Measurements from ENCODE around the gene DEFB129.
"Not testable (repeated sequence)": the region's sequence is repeated elsewhere in the genome, so short reads cannot be mapped to it uniquely, and the experiment has no call there.

Gene DEFB129

DNA sequence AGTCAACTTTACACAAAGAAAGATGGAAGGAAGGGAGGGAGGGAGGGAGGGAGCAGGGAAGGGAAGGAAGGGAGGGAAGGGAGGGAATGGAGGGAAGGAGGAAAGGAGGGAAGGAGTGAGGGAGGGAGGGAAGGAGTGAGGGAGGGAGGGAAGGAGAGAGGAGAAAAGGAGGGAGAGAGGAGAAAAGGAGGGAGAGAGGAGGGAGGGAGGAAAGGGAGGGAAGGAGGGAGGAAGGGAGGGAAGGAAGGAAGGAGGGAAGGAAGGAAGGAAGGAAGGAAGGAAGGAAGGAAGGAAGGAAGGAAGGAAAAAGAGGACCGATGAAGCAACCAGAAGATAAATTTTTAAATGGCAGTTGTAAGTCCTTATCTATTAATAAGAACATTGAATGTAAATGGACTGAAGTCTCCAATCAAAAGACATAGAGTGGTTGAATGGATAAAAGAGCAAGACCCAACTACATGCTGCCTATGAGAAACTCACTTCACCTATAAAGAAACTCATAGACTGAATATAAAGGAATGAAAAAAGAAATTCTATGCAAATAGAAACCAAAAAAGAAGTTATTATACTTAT, 5.7 kb upstream of the DEFB129 start:
- DNase-seq (ENCODE audit: low spot score) = no peak
- TF ChIP-seq, protein P1, sequence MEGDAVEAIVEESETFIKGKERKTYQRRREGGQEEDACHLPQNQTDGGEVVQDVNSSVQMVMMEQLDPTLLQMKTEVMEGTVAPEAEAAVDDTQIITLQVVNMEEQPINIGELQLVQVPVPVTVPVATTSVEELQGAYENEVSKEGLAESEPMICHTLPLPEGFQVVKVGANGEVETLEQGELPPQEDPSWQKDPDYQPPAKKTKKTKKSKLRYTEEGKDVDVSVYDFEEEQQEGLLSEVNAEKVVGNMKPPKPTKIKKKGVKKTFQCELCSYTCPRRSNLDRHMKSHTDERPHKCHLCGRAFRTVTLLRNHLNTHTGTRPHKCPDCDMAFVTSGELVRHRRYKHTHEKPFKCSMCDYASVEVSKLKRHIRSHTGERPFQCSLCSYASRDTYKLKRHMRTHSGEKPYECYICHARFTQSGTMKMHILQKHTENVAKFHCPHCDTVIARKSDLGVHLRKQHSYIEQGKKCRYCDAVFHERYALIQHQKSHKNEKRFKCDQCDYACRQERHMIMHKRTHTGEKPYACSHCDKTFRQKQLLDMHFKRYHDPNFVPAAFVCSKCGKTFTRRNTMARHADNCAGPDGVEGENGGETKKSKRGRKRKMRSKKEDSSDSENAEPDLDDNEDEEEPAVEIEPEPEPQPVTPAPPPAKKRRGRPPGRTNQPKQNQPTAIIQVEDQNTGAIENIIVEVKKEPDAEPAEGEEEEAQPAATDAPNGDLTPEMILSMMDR (IDR thresholded peaks at IDR 0.05; ENCODE audit: borderline replicate concordance, control extremely low read depth, extremely low read depth, insufficient read depth, missing control alignments) = no peak
- in situ Hi-C loops (cut with MboI; ENCODE audit: low sequenced_read_pairs, unreplicated experiment) = no loop called here

GRCh38 chr20:225879-226278, 1.2 kb upstream of the DEFB129 start:
- DNase-seq (ENCODE audit: low spot score); in situ Hi-C loops (cut with MboI; ENCODE audit: low sequenced_read_pairs, unreplicated experiment): not testable (repeated sequence)

DNA sequence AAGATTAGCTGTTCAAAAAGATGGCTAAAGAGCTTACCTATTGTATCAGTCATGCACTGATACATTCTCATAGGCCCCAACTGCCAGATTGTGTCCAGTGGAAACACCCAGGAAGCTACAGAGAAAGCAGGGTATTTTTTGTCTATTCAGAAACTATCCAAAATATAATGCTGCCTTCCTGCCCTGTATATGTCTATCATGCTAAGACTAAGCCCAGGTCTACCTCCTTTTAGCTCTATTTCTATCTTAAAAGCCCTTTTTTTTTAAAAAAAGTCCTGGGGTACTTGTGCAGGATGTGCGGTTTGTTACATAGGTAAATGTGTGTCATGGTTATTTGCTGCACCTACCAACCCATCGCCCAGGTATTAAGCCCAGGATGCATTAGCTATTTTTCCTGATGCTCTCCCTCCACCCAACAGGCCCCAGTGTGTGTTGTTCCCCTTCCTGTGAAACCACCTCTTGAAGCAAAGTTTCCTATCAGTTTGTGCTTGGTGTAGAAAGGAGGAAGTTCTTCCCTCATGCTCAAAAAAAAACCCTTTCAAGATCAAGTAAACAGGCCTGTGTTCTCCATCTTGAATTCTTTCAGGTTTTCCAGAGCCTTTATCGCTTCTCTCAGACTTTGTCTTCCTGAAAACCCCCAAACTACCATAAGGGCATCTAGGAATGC, 514 bp downstream of the DEFB129 start:
- TF ChIP-seq, protein P1 (IDR thresholded peaks at IDR 0.05; ENCODE audit: borderline replicate concordance, control extremely low read depth, extremely low read depth, insufficient read depth, missing control alignments) = no peak
- in situ Hi-C loops (cut with MboI; ENCODE audit: low sequenced_read_pairs, unreplicated experiment) = no loop called here
- no peak for DNase-seq (ENCODE audit: low spot score)

DNA sequence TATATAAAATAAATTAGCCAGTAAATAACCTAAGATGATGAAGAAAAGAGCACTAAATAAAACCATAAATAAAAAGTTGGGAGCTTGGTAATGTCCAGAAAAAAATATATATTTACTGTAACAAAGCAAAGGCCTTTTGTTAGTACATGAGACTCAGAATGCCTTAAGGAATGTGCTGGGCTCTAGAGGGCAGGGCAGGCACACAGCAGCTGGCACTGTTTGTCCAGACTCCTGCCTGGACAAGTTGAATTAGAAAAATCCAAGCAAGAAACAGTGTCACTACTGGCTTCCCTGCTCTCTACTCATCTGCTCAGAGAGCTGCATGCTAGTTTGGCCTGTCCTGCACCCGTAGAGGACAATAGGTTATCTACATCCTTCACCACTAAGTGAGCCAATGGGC, 8.8 kb downstream of the DEFB129 start:
- in situ Hi-C loops (cut with MboI; ENCODE audit: low sequenced_read_pairs, unreplicated experiment) = no loop called here

DNA sequence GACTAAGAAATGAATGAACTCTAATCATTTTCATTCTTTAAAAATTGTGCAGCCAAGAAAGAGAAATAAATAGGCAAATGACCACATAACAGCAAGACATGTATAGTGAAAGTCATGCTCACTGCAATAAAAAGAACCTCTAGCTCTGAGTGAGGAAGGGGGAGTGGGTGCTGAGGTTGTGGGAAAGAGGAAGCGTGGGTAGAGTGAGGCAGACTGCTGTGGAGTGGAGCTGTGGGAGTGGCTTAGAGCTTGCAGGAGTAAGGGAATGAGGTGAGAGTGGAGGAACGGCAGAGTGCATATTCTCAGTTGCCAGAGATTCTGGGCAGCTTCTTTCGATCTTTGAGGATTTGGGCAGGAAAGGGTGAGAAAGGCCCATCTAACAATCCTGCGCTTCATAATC, 10.4 kb downstream of the DEFB129 start:
- in situ Hi-C loops (cut with MboI; ENCODE audit: low sequenced_read_pairs, unreplicated experiment) = no loop called here
- peak; percentile 27 for DNase-seq (ENCODE audit: low spot score)
- TF ChIP-seq, protein P1 (IDR thresholded peaks at IDR 0.05; ENCODE audit: borderline replicate concordance, control extremely low read depth, extremely low read depth, insufficient read depth, missing control alignments) = no peak

More for the DNA sequence above, 8.8 kb downstream of the DEFB129 start:
- TF ChIP-seq, protein P1 (IDR thresholded peaks at IDR 0.05; ENCODE audit: borderline replicate concordance, control extremely low read depth, extremely low read depth, insufficient read depth, missing control alignments) = no peak
- no peak for DNase-seq (ENCODE audit: low spot score)

GRCh38 chr20:237929-238328, 10.9 kb downstream of the DEFB129 start:
- in situ Hi-C loops (cut with MboI; ENCODE audit: low sequenced_read_pairs, unreplicated experiment) = no loop called here
- DNase-seq (ENCODE audit: low spot score) = no peak
- TF ChIP-seq, protein P1 (IDR thresholded peaks at IDR 0.05; ENCODE audit: borderline replicate concordance, control extremely low read depth, extremely low read depth, insufficient read depth, missing control alignments) = no peak

GRCh38 chr20:242905-243304, 15.8 kb downstream of the DEFB129 start:
- DNase-seq (ENCODE audit: low spot score) = no peak
- TF ChIP-seq, protein P1 (IDR thresholded peaks at IDR 0.05; ENCODE audit: borderline replicate concordance, control extremely low read depth, extremely low read depth, insufficient read depth, missing control alignments) = no peak
- in situ Hi-C loops (cut with MboI; ENCODE audit: low sequenced_read_pairs, unreplicated experiment) = no loop called here
